ENCODE measurements around the gene PER1.

The PER1 gene

GRCh38 chr17:8117367-8117979, 34.7 kb downstream of the PER1 start:
- peak overlapping the region; percentile 93 to 98 (median 97) for H3K4me3 Mint-ChIP-seq
- peaks cover 29% of the 10 kb centered on the region for H3K4me1 Mint-ChIP-seq
- no peaks in the 10 kb centered on the region for H3K36me3 Mint-ChIP-seq (ENCODE audit: low read depth)
- no peak overlapping the region for H3K27ac Mint-ChIP-seq
- no peaks in the 10 kb centered on the region for H3K9me3 Mint-ChIP-seq
- H3K27me3 Mint-ChIP-seq (ENCODE audit: low read depth): peaks cover 91% of the 10 kb centered on the region
- TF ChIP-seq, protein P1, sequence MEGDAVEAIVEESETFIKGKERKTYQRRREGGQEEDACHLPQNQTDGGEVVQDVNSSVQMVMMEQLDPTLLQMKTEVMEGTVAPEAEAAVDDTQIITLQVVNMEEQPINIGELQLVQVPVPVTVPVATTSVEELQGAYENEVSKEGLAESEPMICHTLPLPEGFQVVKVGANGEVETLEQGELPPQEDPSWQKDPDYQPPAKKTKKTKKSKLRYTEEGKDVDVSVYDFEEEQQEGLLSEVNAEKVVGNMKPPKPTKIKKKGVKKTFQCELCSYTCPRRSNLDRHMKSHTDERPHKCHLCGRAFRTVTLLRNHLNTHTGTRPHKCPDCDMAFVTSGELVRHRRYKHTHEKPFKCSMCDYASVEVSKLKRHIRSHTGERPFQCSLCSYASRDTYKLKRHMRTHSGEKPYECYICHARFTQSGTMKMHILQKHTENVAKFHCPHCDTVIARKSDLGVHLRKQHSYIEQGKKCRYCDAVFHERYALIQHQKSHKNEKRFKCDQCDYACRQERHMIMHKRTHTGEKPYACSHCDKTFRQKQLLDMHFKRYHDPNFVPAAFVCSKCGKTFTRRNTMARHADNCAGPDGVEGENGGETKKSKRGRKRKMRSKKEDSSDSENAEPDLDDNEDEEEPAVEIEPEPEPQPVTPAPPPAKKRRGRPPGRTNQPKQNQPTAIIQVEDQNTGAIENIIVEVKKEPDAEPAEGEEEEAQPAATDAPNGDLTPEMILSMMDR (IDR thresholded peaks at IDR 0.05; ENCODE audit: unreplicated experiment in 3 of 3): no peak

GRCh38 chr17:8116776-8117175, 35.4 kb downstream of the PER1 start:
- H3K27ac Mint-ChIP-seq: no peak overlapping the region
- peaks cover 91% of the 10 kb centered on the region for H3K27me3 Mint-ChIP-seq (ENCODE audit: low read depth)
- TF ChIP-seq, protein P1 (IDR thresholded peaks at IDR 0.05; ENCODE audit: unreplicated experiment in 3 of 3): no peak
- H3K4me3 Mint-ChIP-seq: peak overlapping the region; percentile 29 to 71 (median 58)
- H3K9me3 Mint-ChIP-seq: no peaks in the 10 kb centered on the region
- H3K36me3 Mint-ChIP-seq (ENCODE audit: low read depth): no peaks in the 10 kb centered on the region
- peaks cover 29% of the 10 kb centered on the region for H3K4me1 Mint-ChIP-seq

DNA sequence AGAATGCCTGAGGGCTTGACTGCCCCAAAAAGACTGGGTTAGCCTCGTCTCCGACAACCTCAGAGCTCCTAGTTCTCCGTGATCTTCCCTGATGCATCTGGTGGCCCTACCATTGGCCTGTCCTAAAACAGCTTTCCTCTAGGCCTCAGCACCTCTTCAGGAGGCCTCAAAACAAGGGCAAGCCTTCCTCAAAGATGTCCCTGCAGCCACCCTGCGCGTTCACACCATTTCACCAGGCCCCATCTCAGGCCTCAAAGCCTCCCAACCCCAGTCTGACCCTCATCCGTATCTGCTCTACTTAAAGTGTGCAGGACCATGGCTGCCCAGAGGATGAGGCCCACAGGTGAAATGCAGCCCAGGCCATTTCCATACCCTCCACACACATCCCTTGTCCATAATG, 41.3 kb downstream of the PER1 start:
- no peak overlapping the region for H3K27ac Mint-ChIP-seq
- peak overlapping the region; percentile 47 to 56 (median 52) for H3K4me3 Mint-ChIP-seq
- TF ChIP-seq, protein P1 (IDR thresholded peaks at IDR 0.05; ENCODE audit: unreplicated experiment in 3 of 3): no peak
- H3K27me3 Mint-ChIP-seq (ENCODE audit: low read depth): peaks cover 89% of the 10 kb centered on the region
- no peaks in the 10 kb centered on the region for H3K36me3 Mint-ChIP-seq (ENCODE audit: low read depth)
- peaks cover 18% of the 10 kb centered on the region for H3K4me1 Mint-ChIP-seq
- H3K9me3 Mint-ChIP-seq: no peaks in the 10 kb centered on the region

GRCh38 chr17:8110456-8110804, 41.8 kb downstream of the PER1 start:
- Mint-ChIP-seq H3K9me3 (no peaks in the 10 kb centered on the region), H3K27me3 (ENCODE audit: low read depth) (peaks cover 85% of the 10 kb centered on the region), H3K36me3 (ENCODE audit: low read depth) (no peaks in the 10 kb centered on the region), H3K4me1 (peaks cover 18% of the 10 kb centered on the region), H3K27ac (no peak overlapping the region), H3K4me3 (peak overlapping the region; percentile 47 to 56 (median 52))
- TF ChIP-seq, protein P1 (IDR thresholded peaks at IDR 0.05; ENCODE audit: unreplicated experiment in 3 of 3): peak in 1 of 3 experiments; percentile 14

DNA sequence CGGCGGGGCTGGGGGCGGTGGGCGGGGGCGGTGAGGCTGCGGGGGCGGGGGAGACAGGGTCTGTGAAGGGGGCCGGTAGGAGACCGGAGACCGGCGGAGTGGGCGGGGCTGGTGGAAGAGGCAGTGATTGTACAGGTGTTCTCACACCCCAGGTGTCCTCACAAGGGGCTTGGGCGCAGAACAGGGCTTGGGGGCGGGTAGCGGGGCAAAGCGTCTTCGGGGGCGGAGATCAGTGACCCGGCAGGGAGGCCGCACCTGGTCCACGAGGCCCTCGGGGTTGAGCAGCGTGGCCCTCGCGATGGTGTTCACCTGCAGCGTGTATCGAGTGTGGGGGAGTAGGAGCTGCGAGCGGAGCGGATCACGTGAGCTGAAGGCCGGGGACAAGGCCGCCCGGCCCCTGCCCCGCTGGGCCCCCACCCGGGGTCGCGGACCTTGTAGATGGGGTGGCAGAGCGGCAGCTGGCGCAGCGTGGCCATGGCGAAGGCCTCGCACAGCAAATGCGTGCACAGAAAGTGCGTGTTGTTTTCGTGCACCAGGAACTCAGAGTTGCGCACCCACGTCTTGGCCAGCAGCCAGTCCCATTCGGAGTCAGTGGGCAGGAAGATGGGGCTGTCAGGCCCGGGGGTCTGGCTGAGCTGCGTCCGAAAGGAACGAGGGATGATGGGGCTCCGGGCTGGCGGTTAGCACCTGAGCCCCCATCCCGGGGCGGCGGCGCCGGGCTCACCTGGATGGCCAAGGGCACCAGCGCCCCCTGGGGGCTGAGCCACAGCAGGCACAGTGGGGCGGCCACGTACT, 42.3 kb downstream of the PER1 start:
- H3K27me3 Mint-ChIP-seq (ENCODE audit: low read depth): peaks cover 85% of the 10 kb centered on the region
- TF ChIP-seq, protein P1 (IDR thresholded peaks at IDR 0.05; ENCODE audit: unreplicated experiment in 3 of 3): peak; percentile 75 to 90 (median 79)
- H3K27ac Mint-ChIP-seq: no peak overlapping the region
- peak overlapping the region in 1 of 3 experiments; percentile 33 for H3K4me3 Mint-ChIP-seq
- H3K36me3 Mint-ChIP-seq (ENCODE audit: low read depth): no peaks in the 10 kb centered on the region
- no peaks in the 10 kb centered on the region for H3K9me3 Mint-ChIP-seq
- H3K4me1 Mint-ChIP-seq: peaks cover 18% of the 10 kb centered on the region

Measured in nephron (organoid).